K562 (cell line): ENCODE data around the gene ARID3C. TPM values are rescaled to one million over a fixed set of nuclear protein-coding genes. Genes with fewer than 3 reads are reported as not detected.

Experiments used
- ATAC-seq: fragments of 200-7000 bp; cut with Tn5 transposase; 3 replicates; pipeline ENCODE4 v1.9.1; 2020; ENCODE audit warnings: moderate library complexity
- BruUV-seq: library from RNA; stranded (reverse); fragments of 400-500 nt; replicated peaks from 2 replicates; lab custom pipeline; 2021; lab: Mats Ljungman, UMichigan
- CTCF ChIA-PET: fragments of 300-600 bp; formaldehyde crosslinking; extraction: SDS; loops from one replicate; lab custom pipeline; 2021; ENCODE audit warnings: low intra/inter-chr PET ratio; lab: Yijun Ruan, JAX
- POLR2A ChIA-PET: fragments of 300-600, 350-650 bp; sonication (Branson Sonifier 250); formaldehyde crosslinking; extraction: SDS; loops from one replicate; lab custom pipeline; 2021; ENCODE audit warnings: antibody characterized with exemption, inconsistent platforms; lab: Yijun Ruan, JAX
- DNase-seq, 4 experiments: peaks; one replicate each; pipeline versions ENCODE4 v3.0.0 to v3.0.0-alpha.2; 2011 to 2018; ENCODE audit warnings: low spot score in 3 of 4, mixed read lengths in 3 of 4; ENCODE audit errors: extremely low read depth in 1 of 4
- FAIRE-seq: peaks from 2 replicates; lab custom pipeline; 2011; peaks lifted over from hg19 to GRCh38; lab: Jason Lieb, UNC
- H2AFZ ChIP-seq: 2 replicates; pipeline ENCODE4 v1.6.0; 2011; ENCODE audit warnings: low read depth, low read length, control low read depth, inconsistent platforms
- H3K27ac ChIP-seq: fragments of 200-600 bp; 3 replicates; pipeline ENCODE4 v1.8.0; 2011; ENCODE audit warnings: low read depth, mild to moderate bottlenecking, control low read depth, inconsistent platforms, low read length, moderate library complexity, mixed read lengths; ENCODE audit errors: extremely low read depth
- H3K27me3 ChIP-seq, 2 experiments: fragments of 300-600 bp in 1 of 2; 2 replicates in 1 of 2; 3 replicates in 1 of 2; pipeline versions ENCODE4 v1.6.0 to v1.8.0; 2011; ENCODE audit warnings: inconsistent platforms in 2 of 2, low read length in 2 of 2, mild to moderate bottlenecking in 1 of 2, mixed read lengths in 1 of 2, moderate library complexity in 1 of 2; ENCODE audit not compliant: control insufficient read depth in 2 of 2, insufficient read depth in 2 of 2
- H3K36me3 ChIP-seq: fragments of 300-600 bp; 3 replicates; pipeline ENCODE4 v1.8.0; 2011; ENCODE audit warnings: mild to moderate bottlenecking, low read length, inconsistent platforms; ENCODE audit not compliant: control insufficient read depth, insufficient read depth
- H3K4me1 ChIP-seq, 2 experiments: fragments of 200-600 bp in 1 of 2; replicated peaks in 1 of 2; 2 replicates in 1 of 2; 3 replicates in 1 of 2; pipeline versions ENCODE4 v1.5.1 to v1.8.0; 2011; ENCODE audit warnings: inconsistent platforms in 2 of 2, low read length in 2 of 2, mild to moderate bottlenecking in 1 of 2, mixed read lengths in 1 of 2, moderate library complexity in 1 of 2; ENCODE audit not compliant: control insufficient read depth in 2 of 2, insufficient read depth in 2 of 2
- H3K4me2 ChIP-seq: 2 replicates; pipeline ENCODE4 v1.6.1; 2011; ENCODE audit warnings: low read length, control low read depth, inconsistent platforms, mixed read lengths; ENCODE audit not compliant: insufficient read depth
- H3K4me3 ChIP-seq: fragments of 200-600 bp; sonication (generic), shearing (Covaris generic); 2 replicates; pipeline ENCODE4 v1.5.1; 2016; ENCODE audit warnings: control low read depth, inconsistent platforms
- H3K79me2 ChIP-seq: fragments of 200-600 bp; 3 replicates; pipeline ENCODE4 v1.8.0; 2011; ENCODE audit warnings: low read length, inconsistent platforms; ENCODE audit not compliant: control insufficient read depth, insufficient read depth
- H3K9ac ChIP-seq, 2 experiments: 2 replicates each; pipeline versions ENCODE4 v1.6.0 to v1.6.1; 2011; ENCODE audit warnings: low read depth in 2 of 2, low read length in 2 of 2, control low read depth in 1 of 2, inconsistent platforms in 1 of 2, mild to moderate bottlenecking in 1 of 2, mixed read lengths in 1 of 2; ENCODE audit not compliant: insufficient read depth in 1 of 2
- H3K9me1 ChIP-seq: one replicate; pipeline ENCODE4 v1.6.0; 2011; ENCODE audit warnings: inconsistent platforms, mild to moderate bottlenecking, low read length, moderate library complexity; ENCODE audit not compliant: control insufficient read depth, insufficient read depth
- H3K9me3 ChIP-seq: replicated peaks from 2 replicates; pipeline ENCODE4 v1.5.1; 2011; ENCODE audit warnings: low read depth, low read length, inconsistent platforms; ENCODE audit not compliant: control insufficient read depth, insufficient read depth
- H4K20me1 ChIP-seq: replicated peaks from 2 replicates; pipeline ENCODE4 v1.6.1; 2011; ENCODE audit warnings: low read length, inconsistent platforms, mixed read lengths; ENCODE audit not compliant: control insufficient read depth, insufficient read depth
- CBFB ChIP-seq: sonication (generic); formaldehyde crosslinking; IDR thresholded peaks from 2 replicates; pipeline ENCODE4 v1.4.0; 2020; ENCODE audit warnings: mild to moderate bottlenecking, missing genetic modification reagents
- CHD2 ChIP-seq: IDR thresholded peaks from 2 replicates; pipeline ENCODE4 v1.6.1; 2011; ENCODE audit warnings: low read depth, low read length
- FOS ChIP-seq: IDR thresholded peaks from 3 replicates; pipeline ENCODE4 v1.6.1; 2011; ENCODE audit not compliant: insufficient read length; ENCODE audit errors: extremely low read depth
- GMEB1 ChIP-seq: fragments of 250-450 bp; sonication (Bioruptor Pico); IDR thresholded peaks from 2 replicates; pipeline ENCODE4 v1.4.0; 2020; ENCODE audit warnings: mild to moderate bottlenecking
- HDAC6 ChIP-seq: IDR thresholded peaks from 2 replicates; pipeline ENCODE4 v1.6.1; 2012; ENCODE audit warnings: low read depth, mild to moderate bottlenecking, control low read depth, inconsistent platforms, low read length, moderate library complexity
- HOXB6 ChIP-seq: fragments of 250-450 bp; sonication (Bioruptor Pico); IDR thresholded peaks from 2 replicates; pipeline ENCODE4 v1.5.1; 2022; ENCODE audit warnings: mild to moderate bottlenecking, borderline replicate concordance
- NCOA1 ChIP-seq: fragments of 450-650 bp; IDR thresholded peaks from 2 replicates; pipeline ENCODE4 v1.6.1; 2016; ENCODE audit warnings: low read depth
- SMAD4 ChIP-seq: fragments of 250-450 bp; sonication (Bioruptor Pico); conservative IDR thresholded peaks from 2 replicates; pipeline ENCODE4 v1.8.0; 2021; ENCODE audit warnings: inconsistent platforms, mild to moderate bottlenecking, moderate library complexity
- THRAP3 ChIP-seq: fragments of 450-650 bp; IDR thresholded peaks from 2 replicates; pipeline ENCODE4 v1.6.1; 2016; ENCODE audit warnings: mild to moderate bottlenecking, inconsistent platforms, borderline replicate concordance
- ZFPM2 ChIP-seq: fragments of 250-450 bp; sonication (Bioruptor Pico); IDR thresholded peaks from 2 replicates; pipeline ENCODE4 v1.5.1; 2022; ENCODE audit warnings: mild to moderate bottlenecking
- ZNF140 ChIP-seq: fragments of 250-450 bp; sonication (Bioruptor Pico); IDR thresholded peaks from 2 replicates; pipeline ENCODE4 v1.8.0; 2021; ENCODE audit warnings: moderate library complexity, mild to moderate bottlenecking, inconsistent platforms
- ZNF586 ChIP-seq: fragments of 450-650 bp; formaldehyde crosslinking; conservative IDR thresholded peaks from 2 replicates; pipeline ENCODE4 v1.4.0; 2020; ENCODE audit warnings: mild to moderate bottlenecking, moderate library complexity
- WGBS: fragments of 100-300 bp; shearing (Covaris generic); methylation state at CpG from one replicate; pipeline ENCODE4 v1.1.6; 2016; ENCODE audit warnings: low coverage, mixed read lengths; ENCODE audit not compliant: insufficient coverage; ENCODE audit errors: missing lambda C conversion rate; 5-methylcytosine and 5-hydroxymethylcytosine counted together
- in situ Hi-C: fragments of 300-500 bp; cut with MboI; formaldehyde crosslinking; loops from 4 replicates; pipeline ENCODE4 v1.15.0; 2018; ENCODE audit warnings: inconsistent platforms, mixed read lengths
- intact Hi-C: fragments of 100-400 bp; cut with micrococcal nuclease; formaldehyde crosslinking; loops from 2 replicates; pipeline ENCODE4 v1.14.2; 2022
- polyA plus RNA-seq, 8 experiments: library from polyadenylated mRNA; depleted of rRNA in 4 of 8; stranded (reverse) in 5 of 8; unstranded in 3 of 8; fragments of >200 nt; fragmentation: Nextera tagmentation in 2 of 8; fragmentation: Illumina TruSeq in 1 of 8; extraction: Ambion mirVana in 2 of 8; extraction: Trizol in 1 of 8; gene quantifications; 2 replicates each; pipeline versions ENCODE4 v1.2.1 to v1.2.3, GENCODE V29; 2011 to 2014; ENCODE audit warnings: inconsistent platforms in 1 of 8, missing spikeins in 1 of 8
- total RNA-seq, 7 experiments: library from RNA; depleted of rRNA in 6 of 7; stranded (reverse); fragments of >200 nt in 6 of 7; fragmentation: Illumina TruSeq in 2 of 7; extraction: Trizol in 2 of 7; gene quantifications; 2 replicates each; pipeline versions ENCODE4 v1.2.1 to v1.2.3, GENCODE V29; 2011 to 2021; ENCODE audit warnings: low replicate concordance in 1 of 7

The ARID3C gene
- total and polyA plus RNA-seq, 9 of the 15 experiments (the other 6 are each of a cell fraction or from before 2014, with no cell fraction given), result not detected

- no peak for FAIRE-seq
- no peak overlapping the region for H3K4me2 ChIP-seq
- H3K9ac ChIP-seq, result no peak overlapping the region
- no peak overlapping the region for H3K27ac ChIP-seq
- no peaks in the 10 kb centered on the region for H3K36me3 ChIP-seq
- no peaks in the 10 kb centered on the region for H3K9me1 ChIP-seq
- no peak overlapping the region for H2AFZ ChIP-seq
- no peak for DNase-seq
- no peaks in the 10 kb centered on the region for H3K9me3 ChIP-seq
- H4K20me1 ChIP-seq, result peaks cover 16% of the 10 kb centered on the region
- BruUV-seq, result no TSS peak
- no peak for TF ChIP-seq THRAP3
- no peak for TF ChIP-seq ZNF586 (CRISPR knock-in tag)
- TF ChIP-seq CBFB (CRISPR knock-in tag), result no peak
- TF ChIP-seq FOS, result no peak
- no peak for TF ChIP-seq ZFPM2 (CRISPR knock-in tag)
- no peak for TF ChIP-seq HDAC6
- no peak for TF ChIP-seq CHD2
- TF ChIP-seq GMEB1 (CRISPR knock-in tag), result no peak
- TF ChIP-seq ZNF140 (CRISPR knock-in tag), result no peak
- no peak for TF ChIP-seq HOXB6 (CRISPR knock-in tag)
- TF ChIP-seq SMAD4 (CRISPR knock-in tag), result no peak
- TF ChIP-seq NCOA1, result no peak
- no peak for ATAC-seq
- peaks cover 6 to 53% of the 10 kb centered on the region in 2 experiments; a peak in 4 of 5 replicates for H3K27me3 ChIP-seq
- in situ Hi-C loops, result no loop called here
- H3K4me1 ChIP-seq, result peaks cover 0 to 34% of the 10 kb centered on the region in 2 experiments; a peak in 2 of 5 replicates
- intact Hi-C loops, result no loop called here
- H3K79me2 ChIP-seq, result no peaks in the 10 kb centered on the region
- no peak overlapping the region for H3K4me3 ChIP-seq
- ChIA-PET POLR2A (no interaction called here), CTCF (no interaction called here)
- WGBS, result 0% methylated on average over 2 of the region's 2 CpGs
Measured at GRCh38 chr9:34587271-34587670, 41.6 kb downstream of the ARID3C start.
